ENCODE results near the gene BCKDHA. TPM values are rescaled to one million over a fixed set of nuclear protein-coding genes. Genes with fewer than 3 reads are reported as not detected.
A peak's percentile ranks its signal among the peaks of the same experiment; 100 is the strongest.
"Not testable (repeated sequence)": the region's sequence is repeated elsewhere in the genome, so short reads cannot be mapped to it uniquely, and the experiment has no call there.

BCKDHA gene
- total RNA-seq, 1 donor from 2014 or later, result 28.1 TPM

DNA sequence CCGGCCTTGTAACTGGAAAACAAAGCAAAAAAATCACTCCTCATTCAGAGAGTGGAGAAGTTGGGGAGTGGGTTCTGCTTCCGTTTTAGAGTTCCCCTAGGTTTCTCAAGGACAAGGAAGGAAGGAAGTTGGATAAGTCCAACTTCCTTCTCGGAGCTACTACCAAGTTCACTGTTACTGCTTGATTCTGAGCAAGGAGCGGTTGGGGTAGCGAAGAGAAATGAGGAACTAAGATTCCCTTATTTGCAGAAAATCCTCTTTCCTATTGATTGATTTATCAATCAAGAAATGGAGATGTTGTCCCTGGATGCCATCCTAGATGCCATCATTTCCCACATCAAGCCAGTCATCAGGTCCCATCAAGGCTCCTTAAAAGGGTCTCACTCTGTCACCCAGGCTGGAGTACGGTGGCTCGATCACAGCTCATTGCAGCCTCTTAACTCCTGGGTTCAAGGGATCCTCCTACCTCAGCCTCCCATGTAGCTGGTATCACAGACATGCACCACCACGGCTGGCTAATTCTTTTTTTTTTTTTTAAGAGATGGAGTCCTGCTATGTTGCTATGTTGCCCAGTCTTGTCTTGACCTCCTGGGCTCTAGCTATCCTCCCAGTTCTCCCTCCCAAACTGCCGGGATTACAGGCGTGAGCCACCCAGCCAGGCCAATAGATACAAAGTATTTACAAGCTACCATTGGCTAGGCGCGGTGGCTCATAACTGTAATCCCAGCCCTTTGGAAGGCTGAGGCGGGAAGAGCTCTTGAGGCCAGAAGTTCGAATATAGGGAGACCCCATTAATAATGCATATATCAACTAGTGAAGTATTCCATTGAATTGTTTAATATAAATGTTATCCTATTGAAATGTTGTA lies 32.9 kb upstream of the BCKDHA start:
- FAIRE-seq, result no peak
- no peak for DNase-seq (ENCODE audit: low spot score in 2 of 2)

DNA sequence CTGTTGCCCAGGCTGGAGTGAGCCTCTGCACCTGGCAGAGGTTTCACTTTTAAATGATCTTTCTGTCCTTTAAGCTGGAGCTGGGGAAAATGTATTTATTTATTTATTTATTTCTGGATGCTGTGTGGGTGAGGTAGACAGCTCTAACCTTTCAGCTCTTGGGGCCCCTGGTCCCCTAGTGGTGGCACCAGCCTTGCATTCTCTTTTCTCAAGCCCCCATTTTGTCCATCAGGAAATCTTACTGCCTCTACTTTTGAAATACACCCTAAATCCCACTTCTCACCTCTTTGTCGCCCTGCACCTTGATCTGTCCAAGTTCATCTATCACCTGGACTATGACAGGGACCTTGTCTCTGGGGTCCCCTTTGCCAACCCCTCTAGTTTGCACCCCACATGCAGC lies 31.5 kb upstream of the BCKDHA start:
- no peak for DNase-seq (ENCODE audit: low spot score in 2 of 2)

DNA sequence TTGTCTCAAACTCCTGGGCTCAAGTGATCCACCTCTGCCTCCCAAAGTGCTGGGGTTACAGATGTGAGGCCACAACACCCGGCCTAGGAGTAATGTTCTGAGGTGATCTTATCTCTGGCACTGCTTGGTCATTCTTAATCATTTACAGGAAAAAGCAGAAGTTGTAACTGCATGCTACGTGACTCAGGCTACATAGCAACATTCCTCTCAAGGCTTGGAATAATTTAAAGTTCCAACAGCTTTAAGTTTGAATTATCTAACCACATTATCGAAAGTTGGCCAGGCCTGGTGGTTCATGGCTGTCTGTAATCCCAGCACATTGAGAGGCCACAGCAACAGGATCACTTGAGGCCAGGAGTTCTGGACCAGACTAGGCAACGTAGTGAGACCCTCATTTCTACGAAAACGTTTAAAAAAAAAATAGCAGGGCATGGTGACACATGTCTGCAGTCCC lies 29.7 kb upstream of the BCKDHA start:
- DNase-seq (ENCODE audit: low spot score in 2 of 2) (no peak), FAIRE-seq (no peak)

More for the DNA sequence above, 31.5 kb upstream of the BCKDHA start:
- FAIRE-seq, result no peak

DNA sequence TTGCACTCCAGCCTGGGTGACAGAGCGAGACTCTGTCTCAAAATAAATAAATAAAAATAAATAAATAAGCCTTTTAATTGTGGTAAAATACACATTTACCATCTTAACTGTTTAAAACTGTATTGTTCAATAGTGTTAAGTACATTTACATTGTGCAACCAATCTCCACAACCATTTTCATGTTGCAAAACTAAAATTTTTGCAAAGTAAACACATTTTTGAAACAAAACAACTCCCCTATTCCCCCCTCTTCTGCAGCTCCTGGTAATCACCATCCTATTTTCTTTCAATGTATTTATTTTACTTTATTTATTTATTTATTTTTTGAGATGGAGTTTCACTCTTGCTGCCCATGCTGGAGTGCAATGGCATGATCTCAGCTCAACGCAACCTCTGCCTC lies 27.8 kb upstream of the BCKDHA start:
- FAIRE-seq, result no peak
- DNase-seq (ENCODE audit: low spot score in 2 of 2), result no peak

DNA sequence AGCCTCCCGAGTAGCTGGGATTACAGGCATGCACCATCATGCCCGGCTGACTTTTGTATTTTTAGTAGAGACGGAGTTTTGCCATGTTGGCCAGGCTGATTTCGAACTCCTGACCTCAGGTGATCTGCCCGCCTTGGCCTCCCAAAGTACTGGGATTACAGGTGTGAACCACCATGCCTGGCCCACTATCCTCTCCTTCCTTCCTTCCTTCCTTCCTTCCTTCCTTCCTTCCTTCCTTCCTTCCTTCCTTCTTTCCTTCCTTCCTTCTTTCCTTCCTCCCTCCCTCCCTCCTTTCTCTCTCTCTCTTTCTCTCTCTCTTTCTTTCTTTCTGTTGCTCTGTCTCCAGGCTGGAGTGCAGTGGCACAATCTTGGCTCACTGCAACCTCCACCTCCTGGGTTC lies 26.5 kb upstream of the BCKDHA start:
- not testable (repeated sequence) for DNase-seq (ENCODE audit: low spot score in 2 of 2); FAIRE-seq

DNA sequence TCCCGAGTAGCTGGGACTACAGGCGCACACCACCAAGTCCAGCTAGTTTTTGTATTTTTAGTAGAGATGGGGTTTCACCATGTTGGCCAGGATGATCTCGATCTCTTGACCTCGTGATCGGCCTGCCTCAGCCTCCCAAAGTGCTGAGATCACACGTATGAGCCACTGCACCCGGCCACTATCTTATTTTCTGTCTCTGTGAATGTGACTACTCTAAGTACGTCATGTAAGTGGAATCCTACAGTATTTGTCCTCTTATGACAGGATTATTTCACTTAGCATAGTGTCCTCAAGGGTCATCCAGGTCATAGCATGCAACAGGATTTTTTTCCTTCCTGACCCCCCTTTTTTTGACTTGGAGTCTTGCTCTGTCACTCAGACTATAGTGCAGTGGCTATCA lies 26.1 kb upstream of the BCKDHA start:
- no peak for DNase-seq (ENCODE audit: low spot score in 2 of 2)
- no peak for FAIRE-seq

DNA sequence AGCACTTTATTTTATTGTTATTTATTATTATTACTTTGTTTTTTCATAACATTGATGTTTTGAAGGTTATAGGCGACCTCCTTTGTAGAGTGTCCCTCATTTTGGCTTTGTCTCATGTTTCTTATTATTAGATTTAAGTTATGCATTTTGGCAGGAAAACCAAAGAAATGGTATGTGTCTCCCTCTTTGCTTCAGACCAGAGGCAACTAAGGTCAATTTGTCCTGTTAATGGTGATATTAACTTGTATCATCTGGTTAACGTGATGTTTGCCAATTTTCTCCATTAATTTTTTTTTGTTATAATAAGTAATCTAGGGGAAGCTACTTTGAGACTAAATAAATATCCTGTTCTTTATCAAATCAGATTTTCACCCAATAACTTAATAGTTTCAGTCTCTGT lies 25.1 kb upstream of the BCKDHA start:
- DNase-seq (ENCODE audit: low spot score in 2 of 2), result no peak

DNA sequence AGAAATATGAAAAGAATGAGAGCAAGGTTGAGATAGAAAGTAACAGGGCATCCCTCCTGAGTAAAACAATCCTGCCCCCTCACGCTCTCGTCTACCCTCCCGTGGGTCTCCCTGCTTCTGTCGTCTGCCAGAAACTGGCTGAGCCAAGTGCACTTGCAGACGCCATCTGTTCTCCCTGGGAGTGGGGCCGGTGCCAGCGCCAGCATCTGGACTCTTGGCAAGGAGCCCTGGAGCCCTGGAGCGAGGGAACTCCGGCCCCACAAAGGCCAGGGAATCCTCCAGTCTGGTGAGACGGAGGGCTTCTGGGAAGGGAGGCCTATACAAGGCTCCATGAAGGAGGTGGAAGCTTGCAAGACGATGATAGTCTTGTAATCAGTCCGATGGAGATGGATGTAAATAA lies 23.6 kb upstream of the BCKDHA start:
- FAIRE-seq (no peak), DNase-seq (ENCODE audit: low spot score in 2 of 2) (peak; percentile 75 to 80)

More for the DNA sequence above, 25.1 kb upstream of the BCKDHA start:
- FAIRE-seq, result no peak

DNA sequence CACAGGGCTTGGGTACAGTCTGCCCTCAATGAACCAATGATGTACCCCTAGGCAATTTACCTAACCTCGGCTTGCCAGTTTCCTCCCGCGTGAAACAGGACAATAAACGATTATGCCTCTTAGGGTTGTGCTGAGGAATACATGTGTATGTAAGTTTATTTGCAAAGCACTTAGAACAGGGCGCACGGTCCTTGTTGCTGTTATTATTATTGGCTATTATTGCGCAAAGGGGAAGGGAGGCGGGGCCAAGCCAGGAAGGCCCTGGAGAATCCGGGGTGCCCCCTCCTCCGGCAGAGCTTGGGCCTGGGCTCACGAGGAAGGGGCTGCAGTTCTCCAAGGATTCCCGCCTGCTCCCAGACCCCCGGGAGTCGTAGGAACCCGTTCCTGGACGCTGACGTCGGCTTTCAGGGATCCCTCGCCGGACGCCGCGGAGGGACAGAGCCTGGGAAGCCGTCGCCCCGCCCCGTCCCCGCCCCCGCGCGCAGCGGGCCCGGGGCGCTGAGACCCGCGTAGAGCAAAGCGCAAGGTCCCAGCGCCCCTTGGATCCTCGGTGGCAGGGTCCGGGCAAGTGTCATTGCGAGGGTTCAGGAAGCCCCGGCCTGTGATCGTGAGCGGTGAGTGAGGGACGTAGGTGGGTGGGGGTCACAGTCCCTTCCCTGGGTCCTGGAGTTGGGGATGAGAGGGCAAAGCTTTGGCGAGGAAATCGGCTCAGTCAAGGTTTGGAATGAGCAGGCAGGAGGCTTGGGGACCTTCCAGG lies 21.2 kb upstream of the BCKDHA start, which contains the start of gene TMEM91:
TSS of gene TMEM91 (plus strand) at position 293 of the 757 bp plus-strand sequence. CDS start 1,777 bp downstream, outside the sequence.
- no peak for FAIRE-seq

DNA sequence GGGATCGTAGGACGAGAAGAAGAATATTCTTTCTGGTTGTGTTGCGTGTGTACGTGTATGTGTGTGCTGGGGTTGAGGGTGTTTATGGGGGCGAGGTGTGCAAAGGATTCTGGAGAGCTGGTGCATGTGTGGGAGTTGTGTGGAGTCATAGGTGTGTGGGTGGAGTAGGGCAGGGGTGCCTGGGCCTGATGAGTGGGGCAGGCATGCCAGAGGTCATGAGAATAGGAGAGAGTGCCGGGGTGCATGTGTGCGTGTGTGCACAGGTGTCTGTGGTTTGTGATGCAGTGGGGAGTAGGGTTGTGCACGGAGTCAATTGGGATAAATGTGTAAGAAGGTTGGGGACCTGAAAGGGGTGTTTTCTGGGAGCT lies 20.6 kb upstream of the BCKDHA start:
- DNase-seq (ENCODE audit: low spot score in 2 of 2) (no peak), FAIRE-seq (no peak)

More for the DNA sequence above, 21.2 kb upstream of the BCKDHA start, which contains the start of gene TMEM91:
- no peak for DNase-seq (ENCODE audit: low spot score in 2 of 2)

DNA sequence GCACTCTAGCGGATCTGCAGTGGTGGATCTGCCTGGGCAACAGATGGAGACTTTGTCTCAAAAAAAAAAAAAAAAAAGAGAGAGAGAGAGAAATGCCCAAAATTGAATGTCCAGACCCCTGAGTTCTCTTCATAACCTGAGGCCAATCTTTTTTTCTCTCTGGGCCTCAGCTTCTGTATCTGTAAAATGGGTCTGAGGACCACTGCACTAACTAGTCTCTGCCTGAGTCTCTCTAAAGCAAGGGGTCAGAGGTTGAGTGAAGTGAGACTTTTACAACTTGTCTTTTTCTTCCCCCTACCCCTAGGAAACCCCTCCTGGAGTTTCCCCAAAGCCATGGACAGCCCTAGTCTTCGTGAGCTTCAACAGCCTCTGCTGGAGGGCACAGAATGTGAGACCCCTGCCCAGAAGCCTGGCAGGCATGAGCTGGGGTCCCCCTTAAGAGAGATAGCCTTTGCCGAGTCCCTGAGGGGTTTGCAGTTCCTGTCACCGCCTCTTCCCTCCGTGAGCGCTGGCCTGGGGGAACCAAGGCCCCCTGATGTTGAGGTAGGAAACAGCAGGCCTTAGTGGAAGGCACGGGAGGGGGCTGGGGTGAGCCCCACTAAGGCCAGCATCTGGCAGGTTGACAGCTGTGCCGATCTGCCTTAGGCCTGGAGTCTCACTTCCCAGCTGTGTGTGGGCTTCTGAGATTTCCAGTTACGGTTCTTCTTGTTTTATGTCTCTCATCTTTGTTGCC lies 19.5 kb upstream of the BCKDHA start:
- DNase-seq (ENCODE audit: low spot score in 2 of 2), result no peak
- no peak for FAIRE-seq

DNA sequence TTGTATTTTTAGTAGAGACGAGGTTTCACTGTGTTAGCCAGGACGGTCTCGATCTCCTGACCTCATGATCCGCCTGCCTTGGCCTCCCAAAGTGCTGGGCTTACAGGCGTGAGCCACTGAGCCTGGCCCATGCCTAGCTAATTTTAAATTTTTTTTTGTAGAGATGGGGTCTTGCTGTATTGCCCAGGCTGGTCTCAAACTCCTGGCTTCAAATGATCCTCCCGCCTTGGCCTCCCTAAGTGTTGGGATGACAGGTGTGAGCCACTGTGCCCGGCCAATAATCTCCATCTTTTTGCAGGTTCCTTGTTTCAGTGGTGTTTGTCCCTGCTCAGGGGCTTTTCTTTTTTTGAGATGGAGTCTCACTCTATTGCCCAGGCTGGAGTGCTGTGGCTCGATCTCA lies 16.1 kb upstream of the BCKDHA start:
- not testable (repeated sequence) for DNase-seq (ENCODE audit: low spot score in 2 of 2); FAIRE-seq

DNA sequence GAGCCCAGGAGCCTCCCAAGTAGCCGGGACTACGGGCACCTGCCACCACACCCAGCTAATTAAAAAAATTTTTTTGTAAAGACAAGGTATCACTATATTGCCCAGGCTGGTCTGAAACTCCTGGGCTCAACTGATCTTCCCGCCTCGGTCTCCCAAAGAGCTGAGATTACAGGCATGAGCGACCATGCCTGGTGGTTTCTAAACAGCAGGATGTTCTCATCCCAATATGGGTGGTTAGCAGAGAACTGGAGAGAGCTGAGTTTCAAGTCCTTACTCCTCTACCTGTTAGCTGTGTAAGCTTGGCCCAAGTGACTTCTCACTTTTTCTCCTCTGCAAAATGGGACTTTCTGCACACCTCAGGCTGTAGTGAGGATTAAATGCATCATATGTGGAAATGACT lies 13.3 kb upstream of the BCKDHA start:
- DNase-seq (ENCODE audit: low spot score in 2 of 2) (no peak), FAIRE-seq (no peak)

DNA sequence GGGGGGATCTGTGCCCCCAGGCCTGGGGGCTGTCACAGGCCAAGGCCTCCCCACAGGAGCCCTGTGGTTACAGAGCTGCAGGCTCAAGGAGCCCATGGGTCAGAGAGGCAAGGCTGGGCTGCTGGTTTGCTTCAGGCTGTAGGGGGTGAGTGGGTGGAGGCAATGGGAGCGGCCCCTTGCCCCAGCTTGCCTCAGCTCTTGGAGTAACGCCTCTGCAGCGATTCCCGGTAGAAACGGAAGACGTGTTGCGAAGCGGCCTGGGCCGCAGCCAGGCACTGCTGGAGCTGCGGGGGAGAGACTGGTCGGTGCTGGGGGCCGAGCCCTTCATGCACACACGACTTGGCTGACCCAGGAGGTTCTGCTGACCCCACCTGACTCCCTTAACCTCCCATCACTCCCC lies 11.2 kb upstream of the BCKDHA start:
- no peak for DNase-seq (ENCODE audit: low spot score in 2 of 2)
- no peak for FAIRE-seq

DNA sequence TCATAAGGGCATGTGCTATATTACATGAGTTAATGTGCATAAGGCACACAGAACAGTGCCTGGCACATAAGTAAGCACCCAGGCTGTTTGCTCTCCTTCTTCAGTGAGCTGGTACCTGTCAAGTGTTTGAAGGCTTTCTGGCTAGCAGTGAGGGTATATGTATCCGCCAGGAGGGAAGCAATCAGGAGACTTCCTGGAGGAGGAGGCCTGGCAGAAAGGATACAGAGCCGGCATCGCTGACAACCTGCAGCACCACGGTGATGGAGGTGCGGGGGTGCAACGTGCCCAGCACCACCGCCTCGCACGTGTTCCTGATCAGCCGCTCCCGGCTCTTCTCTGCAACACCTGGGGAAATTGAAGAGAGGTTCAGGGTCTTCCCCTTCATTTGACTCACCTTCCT lies 6.0 kb upstream of the BCKDHA start:
- DNase-seq (ENCODE audit: low spot score in 2 of 2), result no peak
- no peak for FAIRE-seq

DNA sequence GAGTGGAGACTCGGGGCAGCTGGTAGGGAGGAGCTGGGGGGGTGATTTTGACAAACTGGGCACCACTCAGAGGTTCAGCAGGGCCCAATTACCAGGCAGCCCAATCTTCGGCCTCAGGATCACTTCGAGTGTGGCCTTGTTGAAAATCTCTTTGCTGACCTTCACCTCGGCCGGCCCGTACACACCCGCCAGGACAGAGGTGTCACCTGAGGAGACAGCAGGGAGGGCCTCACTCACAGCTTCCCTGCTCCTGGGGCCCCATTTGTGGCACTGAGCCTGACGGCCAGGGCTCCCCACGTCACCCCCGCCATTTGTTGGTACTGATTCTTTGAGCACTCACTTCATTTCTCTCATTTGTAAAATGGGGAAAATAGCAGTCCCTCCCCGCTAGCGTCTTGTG lies 4.8 kb upstream of the BCKDHA start:
- DNase-seq (ENCODE audit: low spot score in 2 of 2) (no peak), FAIRE-seq (no peak)

DNA sequence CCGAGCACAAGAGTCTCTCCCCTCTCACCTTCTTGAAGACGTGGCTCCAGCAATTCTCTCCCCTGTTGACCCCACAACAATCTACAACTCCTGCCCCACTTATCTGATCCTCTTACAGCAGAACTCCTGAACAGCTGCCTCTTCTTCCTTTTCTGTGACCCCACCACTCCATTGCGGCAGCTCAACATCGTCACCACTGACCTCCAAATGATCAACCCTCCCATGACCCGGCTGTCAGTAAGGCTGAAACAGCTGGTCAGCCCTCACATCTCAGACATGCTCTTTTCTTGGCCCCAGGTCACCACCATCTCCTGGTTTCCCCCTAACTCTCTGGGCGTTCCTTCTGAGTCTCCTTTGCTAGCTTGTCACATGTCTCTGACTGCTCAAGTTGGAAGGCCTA lies 2.3 kb upstream of the BCKDHA start:
- FAIRE-seq (no peak), DNase-seq (ENCODE audit: low spot score in 2 of 2) (no peak)

DNA sequence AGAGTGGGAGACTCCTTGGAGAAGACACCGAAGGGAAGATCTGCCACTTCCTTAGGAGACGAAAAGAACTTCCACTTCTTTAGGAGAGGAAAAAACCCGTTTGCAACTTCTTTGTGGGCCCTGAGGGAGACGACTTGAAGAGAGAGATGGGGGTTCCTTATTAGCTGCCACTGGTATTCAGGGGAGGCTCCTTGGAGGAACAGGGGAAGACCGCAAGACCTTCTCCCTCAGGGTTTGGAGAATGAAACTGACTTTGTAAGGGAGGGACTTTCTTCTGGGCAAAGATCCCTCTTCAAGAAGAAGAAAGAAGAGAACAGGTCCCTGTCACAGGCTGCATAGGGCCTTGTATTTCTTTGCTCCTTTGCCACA lies 416 bp downstream of the BCKDHA start:
- DNase-seq (ENCODE audit: low spot score in 2 of 2) (no peak), FAIRE-seq (no peak)

DNA sequence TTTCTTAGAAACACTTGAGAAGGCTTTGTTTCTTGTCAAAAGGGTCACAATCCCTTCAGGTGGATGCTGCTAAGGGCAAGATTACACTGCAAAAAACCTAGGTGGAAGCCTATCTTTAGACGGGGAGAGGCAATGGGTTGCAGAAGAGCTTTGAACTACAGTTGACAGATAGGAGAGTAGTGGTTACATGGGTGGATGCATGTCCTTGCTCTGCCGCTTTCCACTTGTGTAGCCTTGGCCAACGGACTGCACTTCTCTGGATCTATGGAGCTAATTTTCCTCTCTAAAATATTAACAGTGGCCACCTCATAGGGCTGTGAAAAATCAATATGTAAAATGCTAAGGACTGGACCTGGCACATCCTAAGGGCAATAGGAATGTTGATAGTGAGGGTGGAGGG lies 980 bp downstream of the BCKDHA start:
- FAIRE-seq (no peak), DNase-seq (ENCODE audit: low spot score in 2 of 2) (no peak)

DNA sequence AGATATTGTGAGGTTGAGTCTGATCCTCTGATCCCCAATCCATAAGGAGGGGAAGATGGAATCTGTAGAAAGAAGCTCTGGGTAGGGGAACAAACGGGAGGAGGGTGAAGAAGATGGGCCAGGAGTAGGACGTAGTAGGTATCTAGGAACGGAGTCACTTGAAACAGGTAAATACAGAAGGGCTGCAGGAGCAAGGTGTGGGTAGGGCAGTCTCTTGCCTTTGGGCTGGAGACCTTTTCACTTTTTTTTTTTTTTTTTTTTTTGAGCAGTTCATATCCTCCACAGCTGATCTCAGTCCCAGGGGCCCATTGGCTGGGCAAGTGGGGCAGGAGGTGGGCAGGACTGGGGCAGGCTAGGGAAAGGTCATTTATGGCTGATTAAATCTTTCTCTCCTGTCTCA lies 1.5 kb downstream of the BCKDHA start:
- DNase-seq (ENCODE audit: low spot score in 2 of 2) (no peak), FAIRE-seq (no peak)

DNA sequence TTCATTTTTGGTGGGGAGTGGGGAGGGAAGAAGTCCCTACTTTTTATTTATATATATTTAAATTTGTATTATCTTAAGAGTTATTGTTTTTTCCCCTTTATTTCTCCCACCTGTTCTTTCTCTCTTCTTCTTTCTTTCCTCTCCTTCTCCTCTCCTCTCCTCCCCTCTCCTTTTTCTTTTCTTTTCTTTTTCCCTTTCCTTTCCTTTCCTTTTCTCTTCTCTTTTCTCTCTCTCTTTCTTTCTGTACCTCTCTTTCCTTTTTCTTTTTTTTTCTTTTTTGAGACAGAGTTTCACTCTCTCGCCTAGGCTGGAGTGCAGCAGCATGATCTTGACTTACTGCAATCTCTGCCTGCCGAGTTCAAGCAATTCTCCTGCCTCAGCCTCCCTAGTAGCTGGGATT lies 1.9 kb downstream of the BCKDHA start:
- no peak for FAIRE-seq

More for the DNA sequence above, 1.9 kb downstream of the BCKDHA start:
- no peak for DNase-seq (ENCODE audit: low spot score in 2 of 2)

Measured in frontal cortex (tissue), 4 donors.